ENCODE results near the gene CLSTN2.

CLSTN2 gene

GRCh38 chr3:140540262-140540661, 605.3 kb downstream of the CLSTN2 start:
- H3K27me3 ChIP-seq, result no peaks in the 10 kb centered on the region
- H3K27ac ChIP-seq, result no peak overlapping the region
- H3K9me3 ChIP-seq, result no peaks in the 10 kb centered on the region
- TF ChIP-seq CTCF (IDR thresholded peaks at IDR 0.05), result no peak
- no peak overlapping the region for H3K4me3 ChIP-seq
- no peaks in the 10 kb centered on the region for H3K36me3 ChIP-seq
- intact Hi-C loops (cut with DNase I; ENCODE audit: low total_unique reads), result no loop called here
- no peak for DNase-seq
- H3K4me1 ChIP-seq, result peaks cover 0 to 3% (median 1%) of the 10 kb centered on the region in 4 donors

- intact Hi-C loops (cut with DNase I; ENCODE audit: low total_unique reads), result no loop called here
- no peak overlapping the region for H3K4me3 ChIP-seq
- no peaks in the 10 kb centered on the region for H3K9me3 ChIP-seq
- H3K4me1 ChIP-seq, result peaks cover 0 to 17% (median 12%) of the 10 kb centered on the region in 4 donors
- H3K36me3 ChIP-seq, result no peaks in the 10 kb centered on the region
- no peak overlapping the region for H3K27ac ChIP-seq
- DNase-seq, result no peak
- no peaks in the 10 kb centered on the region for H3K27me3 ChIP-seq
- TF ChIP-seq CTCF (IDR thresholded peaks at IDR 0.05), result no peak
These were observed 607.1 kb downstream of the CLSTN2 start for GRCh38 chr3:140541975-140542653.

- H3K27me3 ChIP-seq, result no peaks in the 10 kb centered on the region
- TF ChIP-seq CTCF (IDR thresholded peaks at IDR 0.05), result no peak
- H3K4me1 ChIP-seq, result peaks cover 0 to 17% (median 12%) of the 10 kb centered on the region in 4 donors
- H3K9me3 ChIP-seq, result no peaks in the 10 kb centered on the region
- H3K4me3 ChIP-seq, result no peak overlapping the region
- no peak overlapping the region for H3K27ac ChIP-seq
- intact Hi-C loops (cut with DNase I; ENCODE audit: low total_unique reads), result no loop called here
- H3K36me3 ChIP-seq, result no peaks in the 10 kb centered on the region
- DNase-seq, result no peak
These were observed 610.2 kb downstream of the CLSTN2 start for GRCh38 chr3:140545197-140545596.

- no peak overlapping the region for H3K27ac ChIP-seq
- H3K4me3 ChIP-seq, result no peak overlapping the region
- intact Hi-C loops (cut with DNase I; ENCODE audit: low total_unique reads), result no loop called here
- H3K36me3 ChIP-seq, result no peaks in the 10 kb centered on the region
- H3K27me3 ChIP-seq, result no peaks in the 10 kb centered on the region
- DNase-seq, result no peak
- TF ChIP-seq CTCF (IDR thresholded peaks at IDR 0.05), result no peak
- H3K9me3 ChIP-seq, result no peaks in the 10 kb centered on the region
- H3K4me1 ChIP-seq, result peaks cover 0 to 17% (median 12%) of the 10 kb centered on the region in 4 donors
These were observed 610.8 kb downstream of the CLSTN2 start for GRCh38 chr3:140545756-140546155.

- Histone ChIP-seq H3K9me3 (no peaks in the 10 kb centered on the region), H3K27ac (no peak overlapping the region), H3K36me3 (no peaks in the 10 kb centered on the region), H3K27me3 (no peaks in the 10 kb centered on the region), H3K4me1 (peaks cover 0 to 17% (median 12%) of the 10 kb centered on the region in 4 donors), H3K4me3 (no peak overlapping the region)
- DNase-seq, result no peak
- intact Hi-C loops (cut with DNase I; ENCODE audit: low total_unique reads), result no loop called here
- TF ChIP-seq CTCF (IDR thresholded peaks at IDR 0.05), result no peak
These were observed 611.7 kb downstream of the CLSTN2 start for GRCh38 chr3:140546649-140547048.

Data from tibial artery (tissue), 4 donors.